Stimulated activated CD8-positive, alpha-beta memory T cell treated with anti-CD3 and anti-CD28 coated beads, Interleukin-2, amount 100 ng/mL, for 1 hour (primary cell): ENCODE results near the gene GUCA1C.

Source experiments
- DNase-seq, 2 donors: peaks; one replicate each; pipeline ENCODE4 v3.0.0-alpha.2; 2020; ENCODE audit warnings: low read depth in 2 of 2

Gene GUCA1C

GRCh38 chr3:108909799-108910198 lies 43.9 kb downstream of the GUCA1C start:
- DNase-seq = no peak

GRCh38 chr3:108907194-108907593 lies 46.5 kb downstream of the GUCA1C start:
- DNase-seq = no peak

DNA sequence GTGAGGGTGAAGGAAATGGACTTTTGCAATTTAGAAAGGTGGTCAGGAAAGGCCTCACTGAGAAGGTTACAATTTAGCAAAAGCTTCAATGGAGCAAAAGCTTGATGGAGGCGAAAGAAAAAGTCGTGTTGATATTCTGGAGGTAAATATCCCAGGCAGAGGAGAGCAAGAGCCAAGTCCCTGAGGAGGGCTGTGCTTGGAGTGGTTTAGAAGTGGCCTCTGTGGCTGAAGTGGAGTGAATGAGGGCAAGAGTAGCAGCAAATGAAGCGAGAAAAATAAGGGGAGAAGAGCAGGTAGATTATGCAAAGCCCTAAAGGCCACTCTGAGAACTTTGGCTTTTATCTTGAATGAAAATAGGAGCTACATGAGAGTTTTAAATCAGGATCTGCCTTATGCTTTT lies 54.1 kb downstream of the GUCA1C start:
- DNase-seq = no peak

- DNase-seq = no peak
Measured at GRCh38 chr3:108897883-108898282, 55.8 kb downstream of the GUCA1C start.

GRCh38 chr3:108894981-108895380 lies 58.7 kb downstream of the GUCA1C start:
- DNase-seq = no peak

- no peak for DNase-seq
Measured at GRCh38 chr3:108891833-108892232, 61.8 kb downstream of the GUCA1C start.

- DNase-seq = no peak
Measured at GRCh38 chr3:108887777-108888176, 65.9 kb downstream of the GUCA1C start.

DNA sequence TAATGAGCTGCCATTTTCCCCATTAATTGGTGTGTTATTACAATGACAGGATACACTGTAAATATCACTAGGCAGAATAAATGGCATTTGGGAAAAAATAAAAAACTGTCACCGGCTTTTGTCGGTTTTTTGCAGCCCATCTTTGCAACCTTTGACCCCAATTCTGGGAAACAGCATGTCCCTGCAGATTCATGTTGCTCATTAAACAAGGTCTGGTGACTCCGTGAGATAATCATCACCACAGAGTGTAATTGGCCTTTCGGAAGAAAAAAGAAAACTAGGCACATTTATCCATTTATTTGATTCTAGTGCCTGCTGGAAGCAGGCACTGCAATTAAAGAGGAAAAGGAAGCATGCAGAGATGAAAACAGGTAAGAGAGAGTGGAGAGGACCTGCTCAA lies 66.6 kb downstream of the GUCA1C start:
- DNase-seq = no peak

- DNase-seq = no peak
Measured at GRCh38 chr3:108883373-108883772, 70.3 kb downstream of the GUCA1C start.

DNA sequence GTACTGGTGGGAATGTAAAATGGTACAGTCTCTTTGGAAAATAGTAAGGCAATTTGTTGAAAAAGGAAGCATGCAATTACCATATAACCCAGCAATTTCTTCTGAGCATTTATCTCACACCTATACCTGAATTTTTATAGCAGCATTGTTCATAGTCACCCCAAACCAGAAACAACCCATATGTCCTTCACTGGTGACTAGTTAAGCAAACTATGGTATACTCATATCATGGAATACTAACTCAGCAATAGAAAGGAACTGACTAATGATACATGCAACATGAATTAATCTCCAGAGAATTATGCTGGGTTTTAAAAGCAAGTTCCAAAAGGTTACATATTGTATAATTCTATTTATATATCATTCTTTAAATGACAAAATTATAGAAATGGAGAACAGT lies 70.9 kb downstream of the GUCA1C start:
- no peak for DNase-seq

DNA sequence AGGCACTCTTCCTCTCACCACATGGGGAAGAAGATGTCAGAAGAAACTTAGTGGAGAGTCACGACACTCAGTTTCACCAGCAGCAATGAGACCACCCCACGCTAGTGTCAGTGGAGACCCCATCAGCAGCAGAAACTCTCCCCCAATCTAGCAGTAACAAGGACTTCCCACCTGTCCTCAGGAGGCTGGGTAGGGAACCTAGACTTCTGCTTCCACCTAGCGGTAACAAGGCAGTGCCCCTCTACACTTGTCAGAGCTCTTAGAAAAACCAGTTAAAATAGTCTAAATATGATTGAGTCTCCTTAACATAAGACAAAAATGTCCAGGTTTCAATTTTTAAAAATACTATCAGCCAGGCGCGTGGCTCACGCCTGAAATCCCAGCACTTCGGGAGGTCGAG lies 73.8 kb downstream of the GUCA1C start:
- DNase-seq = no peak

- no peak for DNase-seq
Measured at GRCh38 chr3:108877901-108878300, 75.8 kb downstream of the GUCA1C start.

DNA sequence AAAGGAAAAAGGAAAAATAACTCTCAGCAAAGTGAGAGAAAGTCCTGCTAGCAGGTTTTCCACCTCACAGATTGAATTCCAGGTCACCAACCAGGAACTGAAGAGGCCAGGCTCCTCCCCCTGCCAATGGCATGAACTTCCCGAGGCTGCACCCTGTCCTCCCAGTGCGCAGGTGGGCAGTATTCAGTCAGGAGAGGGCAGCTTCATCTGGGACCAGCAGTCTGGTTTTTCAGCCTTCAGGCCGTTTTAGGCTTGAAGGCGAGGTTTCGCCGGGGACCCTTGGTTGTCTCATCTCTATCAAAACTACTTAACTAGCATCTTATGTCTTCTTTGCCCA lies 89.9 kb downstream of the GUCA1C start:
- DNase-seq = no peak

DNA sequence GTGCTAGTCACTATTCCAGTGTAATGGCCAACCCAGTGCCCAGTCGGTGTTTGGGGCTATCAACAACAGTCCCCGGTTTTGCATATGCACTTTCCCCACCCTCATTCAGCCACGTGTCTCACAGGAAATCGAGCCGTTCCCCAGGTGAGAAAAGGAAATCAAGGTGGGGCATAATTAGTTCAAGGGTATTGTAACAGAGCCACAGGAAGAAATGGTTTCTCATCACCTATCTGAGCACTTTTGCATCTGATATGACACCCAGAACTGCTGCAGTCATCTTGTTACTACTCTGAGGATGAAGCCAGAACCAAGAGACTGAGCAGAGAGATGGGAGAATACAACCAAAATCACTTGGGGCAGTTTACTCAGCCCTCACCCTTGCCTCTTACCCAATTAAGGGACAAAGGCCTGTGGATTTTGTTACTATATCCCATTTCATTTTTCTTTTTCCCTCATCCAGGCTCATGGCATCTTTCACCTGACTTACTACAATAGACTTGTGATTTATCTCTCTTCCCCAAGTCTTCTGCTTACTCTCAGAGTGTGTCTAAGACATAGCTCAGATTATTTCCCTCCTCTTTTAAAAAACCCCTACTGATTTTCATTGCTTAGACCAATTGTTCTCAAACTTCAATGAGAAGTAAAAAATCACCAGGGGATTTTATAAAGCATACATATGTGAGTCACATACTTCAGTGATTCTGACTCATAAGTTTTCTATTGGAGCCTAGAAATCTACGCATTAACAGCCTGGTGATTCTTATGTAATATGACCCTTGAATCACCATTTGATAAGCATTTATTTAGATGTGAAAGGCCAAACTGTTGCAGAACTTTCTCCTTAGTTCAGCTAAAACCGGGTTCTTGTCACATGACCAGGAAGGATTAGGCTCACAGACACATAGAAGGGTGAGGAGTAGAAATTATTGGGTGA lies 90.5 kb downstream of the GUCA1C start:
- no peak for DNase-seq

- DNase-seq = no peak
Measured at GRCh38 chr3:108861401-108861800, 92.3 kb downstream of the GUCA1C start.
